NCI-H128 (cell line): ENCODE data around the gene RYR1.
A peak's percentile ranks its signal among the peaks of the same experiment; 100 is the strongest.
"Not testable (repeated sequence)": the region's sequence is repeated elsewhere in the genome, so short reads cannot be mapped to it uniquely, and the experiment has no call there.

Experiments used
- DNase-seq: peaks from one replicate; lab custom pipeline; 2025; ENCODE audit not compliant: unreplicated experiment; lab: John Stamatoyannopoulos, UW

The RYR1 gene

GRCh38 chr19:38399537-38399936 is 34.0 kb upstream of the RYR1 start:
- no peak for DNase-seq

GRCh38 chr19:38400361-38400760 is 33.1 kb upstream of the RYR1 start:
- DNase-seq = no peak

- DNase-seq = no peak
Measured at GRCh38 chr19:38401148-38401547, 32.3 kb upstream of the RYR1 start.

- no peak for DNase-seq
Measured at GRCh38 chr19:38402623-38402966, 30.9 kb upstream of the RYR1 start.

- DNase-seq = peak; percentile 98
Measured at GRCh38 chr19:38402967-38403674, 30.4 kb upstream of the RYR1 start, which contains the start of gene FAM98C. FAM98C (plus strand) TSS chr19:38403093; CDS start chr19:38403154, 61 bp downstream.

- no peak for DNase-seq
Measured at GRCh38 chr19:38404858-38405257, 28.6 kb upstream of the RYR1 start.

- DNase-seq = no peak
Measured at GRCh38 chr19:38405276-38405675, 28.2 kb upstream of the RYR1 start.

GRCh38 chr19:38409631-38410133 is 23.8 kb upstream of the RYR1 start:
- DNase-seq = no peak

GRCh38 chr19:38410407-38410806 is 23.1 kb upstream of the RYR1 start:
- not testable (repeated sequence) for DNase-seq

- no peak for DNase-seq
Measured at GRCh38 chr19:38411041-38411712, 22.3 kb upstream of the RYR1 start.

GRCh38 chr19:38411898-38412297 is 21.6 kb upstream of the RYR1 start:
- DNase-seq = not testable (repeated sequence)

GRCh38 chr19:38412491-38412890 is 21.0 kb upstream of the RYR1 start:
- DNase-seq = no peak

GRCh38 chr19:38412961-38413360 is 20.5 kb upstream of the RYR1 start:
- no peak for DNase-seq

- DNase-seq = no peak
Measured at GRCh38 chr19:38413416-38413815, 20.1 kb upstream of the RYR1 start.

- DNase-seq = no peak
Measured at GRCh38 chr19:38417146-38417543, 16.3 kb upstream of the RYR1 start.

- no peak for DNase-seq
Measured at GRCh38 chr19:38417544-38418506, 15.7 kb upstream of the RYR1 start.

- no peak for DNase-seq
Measured at GRCh38 chr19:38420935-38421334, 12.6 kb upstream of the RYR1 start.

GRCh38 chr19:38421856-38422255 is 11.6 kb upstream of the RYR1 start:
- DNase-seq = no peak

- no peak for DNase-seq
Measured at GRCh38 chr19:38422438-38422837, 11.1 kb upstream of the RYR1 start.

GRCh38 chr19:38424272-38424671 is 9.2 kb upstream of the RYR1 start:
- no peak for DNase-seq

GRCh38 chr19:38425222-38425809 is 8.2 kb upstream of the RYR1 start:
- DNase-seq = no peak
